HepG2 (cell line): ENCODE data around the gene NKAIN4. TPM values are rescaled to one million over a fixed set of nuclear protein-coding genes. Genes with fewer than 3 reads are reported as not detected.
A peak's percentile ranks its signal among the peaks of the same experiment; 100 is the strongest.

Experiments used
- ARNT2 ChIP-seq: sonication (generic); formaldehyde crosslinking; IDR thresholded peaks from 2 replicates; pipeline ENCODE4 v1.8.0; 2022; ENCODE audit warnings: mild to moderate bottlenecking, low read depth, missing genetic modification reagents, moderate library complexity
- ATRX ChIP-seq: sonication (generic); formaldehyde crosslinking; IDR thresholded peaks from 2 replicates; pipeline ENCODE4 v1.4.0; 2020; ENCODE audit warnings: missing genetic modification reagents, borderline replicate concordance
- CBX1 ChIP-seq: IDR thresholded peaks from one replicate; pipeline ENCODE4 v1.6.1; 2016; ENCODE audit warnings: antibody characterized with exemption, low read depth
- DR1 ChIP-seq: sonication (generic); formaldehyde crosslinking; IDR thresholded peaks from 2 replicates; pipeline ENCODE4 v1.8.0; 2021; ENCODE audit warnings: mild to moderate bottlenecking, missing genetic modification reagents, inconsistent platforms
- GZF1 ChIP-seq: sonication (generic); formaldehyde crosslinking; IDR thresholded peaks from 2 replicates; pipeline ENCODE4 v1.5.1; 2020; ENCODE audit warnings: mild to moderate bottlenecking, missing genetic modification reagents
- JARID2 ChIP-seq: sonication (generic); formaldehyde crosslinking; IDR thresholded peaks from 2 replicates; pipeline ENCODE4 v1.8.1; 2023; ENCODE audit warnings: missing genetic modification reagents, inconsistent platforms; ENCODE audit not compliant: insufficient replicate concordance
- MEF2D ChIP-seq: sonication (generic); formaldehyde crosslinking; IDR thresholded peaks from 2 replicates; pipeline ENCODE4 v1.5.1; 2020; ENCODE audit warnings: mild to moderate bottlenecking, missing genetic modification reagents
- NR2C2 ChIP-seq: sonication (generic); formaldehyde crosslinking; IDR thresholded peaks from 2 replicates; pipeline ENCODE4 v1.4.0; 2020; ENCODE audit warnings: missing genetic modification reagents, mild to moderate bottlenecking, moderate library complexity, borderline replicate concordance
- PAF1 ChIP-seq: IDR thresholded peaks from 2 replicates; pipeline ENCODE4 v1.6.1; 2016; ENCODE audit warnings: missing genetic modification reagents, missing compliant biosample characterization
- PITX1 ChIP-seq: sonication (generic); formaldehyde crosslinking; IDR thresholded peaks from 2 replicates; pipeline ENCODE4 v1.5.1; 2020; ENCODE audit warnings: mild to moderate bottlenecking, missing genetic modification reagents
- PRDM4 ChIP-seq: sonication (generic); formaldehyde crosslinking; IDR thresholded peaks from 2 replicates; pipeline ENCODE4 v1.9.0; 2021; ENCODE audit warnings: missing genetic modification reagents, borderline replicate concordance
- SP5 ChIP-seq: IDR thresholded peaks from 2 replicates; pipeline ENCODE4 v1.6.1; 2016; ENCODE audit warnings: low read depth, borderline replicate concordance
- SRSF9 ChIP-seq: fragments of 200-400 bp; formaldehyde crosslinking; IDR thresholded peaks from 2 replicates; pipeline ENCODE4 v1.6.1; 2018; ENCODE audit warnings: borderline replicate concordance, mild to moderate bottlenecking, low read depth, low read length; ENCODE audit not compliant: insufficient read depth, poor library complexity, severe bottlenecking
- ZBTB42 ChIP-seq: sonication (generic); formaldehyde crosslinking; IDR thresholded peaks from 2 replicates; pipeline ENCODE4 v1.5.0; 2020; ENCODE audit warnings: mild to moderate bottlenecking, missing genetic modification reagents
- ZFP91 ChIP-seq: sonication (generic); formaldehyde crosslinking; IDR thresholded peaks from 2 replicates; pipeline ENCODE4 v1.9.0; 2022; ENCODE audit warnings: missing genetic modification reagents, mild to moderate bottlenecking, borderline replicate concordance
- ZKSCAN5 ChIP-seq: sonication (generic); formaldehyde crosslinking; IDR thresholded peaks from 2 replicates; pipeline ENCODE4 v1.5.1; 2020; ENCODE audit warnings: mild to moderate bottlenecking, missing genetic modification reagents
- ZNF12 ChIP-seq: sonication (generic); formaldehyde crosslinking; IDR thresholded peaks from 2 replicates; pipeline ENCODE4 v1.5.0; 2020; ENCODE audit warnings: missing genetic modification reagents
- ZNF644 ChIP-seq: IDR thresholded peaks from 2 replicates; pipeline ENCODE4 v1.6.1; 2016; ENCODE audit warnings: low read depth
- ZNF660 ChIP-seq: sonication (generic); formaldehyde crosslinking; IDR thresholded peaks from 2 replicates; pipeline ENCODE4 v1.5.1; 2020; ENCODE audit warnings: mild to moderate bottlenecking, low read depth, missing genetic modification reagents, borderline replicate concordance
- ZNF674 ChIP-seq: sonication (generic); formaldehyde crosslinking; IDR thresholded peaks from 2 replicates; pipeline ENCODE4 v1.5.0; 2020; ENCODE audit warnings: low read depth, mild to moderate bottlenecking, missing genetic modification reagents
- ZNF720 ChIP-seq: sonication (generic); formaldehyde crosslinking; IDR thresholded peaks from 2 replicates; pipeline ENCODE4 v1.4.0; 2020; ENCODE audit warnings: missing genetic modification reagents
- ZNF782 ChIP-seq: sonication (generic); formaldehyde crosslinking; IDR thresholded peaks from 2 replicates; pipeline ENCODE4 v1.4.0; 2020; ENCODE audit warnings: missing genetic modification reagents, mild to moderate bottlenecking, borderline replicate concordance
- ZNF788 ChIP-seq: sonication (generic); formaldehyde crosslinking; IDR thresholded peaks from 2 replicates; pipeline ENCODE4 v1.5.0; 2020; ENCODE audit warnings: mild to moderate bottlenecking, missing genetic modification reagents, borderline replicate concordance
- ZSCAN25 ChIP-seq: sonication (generic); formaldehyde crosslinking; IDR thresholded peaks from 2 replicates; pipeline ENCODE4 v1.8.0; 2022; ENCODE audit warnings: mild to moderate bottlenecking, missing genetic modification reagents
- polyA plus RNA-seq, 8 experiments: library from polyadenylated mRNA; depleted of rRNA in 3 of 8; stranded (reverse) in 7 of 8; unstranded in 1 of 8; fragments of >200 nt; fragmentation: Illumina TruSeq in 4 of 8; extraction: Trizol in 4 of 8; gene quantifications; 2 replicates each; pipeline versions ENCODE4 v1.2.1 to v1.2.3, GENCODE V29; 2011 to 2016; ENCODE audit warnings: low read depth in 4 of 8, missing spikeins in 1 of 8, mixed read lengths in 1 of 8; ENCODE audit not compliant: insufficient read depth in 1 of 8
- total RNA-seq, 5 experiments: library from RNA; depleted of rRNA; stranded (reverse); fragments of >200 nt; fragmentation: Illumina TruSeq; extraction: Trizol; gene quantifications; 2 replicates each; pipeline ENCODE4 v1.2.3, GENCODE V29; 2016; ENCODE audit warnings: low read depth in 1 of 5
- TF ChIP-seq, protein P1 (sequence below): sonication (generic); formaldehyde crosslinking; IDR thresholded peaks from 2 replicates; pipeline ENCODE4 v1.4.0; 2020; ENCODE audit warnings: low read depth, mild to moderate bottlenecking, missing genetic modification reagents

NKAIN4 gene
- total and polyA plus RNA-seq, 2 of the 13 experiments (the other 11 are each of a cell fraction or from before 2014, with no cell fraction given), result not detected

GRCh38 chr20:63290677-63291472 lies 36.6 kb upstream of the NKAIN4 start (continued):
- TF ChIP-seq PRDM4 (CRISPR knock-in tag) (no peak), JARID2 (peak; percentile 35), ZSCAN25 (CRISPR knock-in tag) (peak; percentile 100), ARNT2 (CRISPR knock-in tag) (peak; percentile 64; the same call in 1 of the 2 replicates), PAF1 (CRISPR knock-in tag) (no peak), ZKSCAN5 (CRISPR knock-in tag) (0 out of 2 replicates have a peak, but pooled peaks have one; percentile 13), ZNF788 (CRISPR knock-in tag) (0 out of 2 replicates have a peak, but pooled peaks have one; percentile 13), PITX1 (CRISPR knock-in tag) (no peak), DR1 (CRISPR knock-in tag) (peak; percentile 81), ATRX (CRISPR knock-in tag) (no peak), ZNF720 (no peak), NR2C2 (CRISPR knock-in tag) (no peak), ZNF12 (CRISPR knock-in tag) (no peak), ZNF660 (no peak), ZBTB42 (CRISPR knock-in tag) (no peak), GZF1 (CRISPR knock-in tag) (no peak), ZNF644 (CRISPR knock-in tag) (no peak), MEF2D (CRISPR knock-in tag) (no peak; the same call in 1 of the 2 replicates), ZFP91 (CRISPR knock-in tag) (no peak; the same call in 1 of the 2 replicates), SP5 (CRISPR knock-in tag) (no peak), SRSF9 (no peak), ZNF674 (CRISPR knock-in tag) (no peak), CBX1 (peak; percentile 38), ZNF782 (no peak)
- TF ChIP-seq, protein P1, sequence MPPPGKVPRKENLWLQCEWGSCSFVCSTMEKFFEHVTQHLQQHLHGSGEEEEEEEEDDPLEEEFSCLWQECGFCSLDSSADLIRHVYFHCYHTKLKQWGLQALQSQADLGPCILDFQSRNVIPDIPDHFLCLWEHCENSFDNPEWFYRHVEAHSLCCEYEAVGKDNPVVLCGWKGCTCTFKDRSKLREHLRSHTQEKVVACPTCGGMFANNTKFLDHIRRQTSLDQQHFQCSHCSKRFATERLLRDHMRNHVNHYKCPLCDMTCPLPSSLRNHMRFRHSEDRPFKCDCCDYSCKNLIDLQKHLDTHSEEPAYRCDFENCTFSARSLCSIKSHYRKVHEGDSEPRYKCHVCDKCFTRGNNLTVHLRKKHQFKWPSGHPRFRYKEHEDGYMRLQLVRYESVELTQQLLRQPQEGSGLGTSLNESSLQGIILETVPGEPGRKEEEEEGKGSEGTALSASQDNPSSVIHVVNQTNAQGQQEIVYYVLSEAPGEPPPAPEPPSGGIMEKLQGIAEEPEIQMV (CRISPR knock-in tag), result no peak
